Measurements from ENCODE around the gene CDH23.

The CDH23 gene

GRCh38 chr10:71690094-71690720 is 293.5 kb downstream of the CDH23 start:
- H3K27ac ChIP-seq: no peak overlapping the region
- TF ChIP-seq ZFX (IDR thresholded peaks at IDR 0.05; ENCODE audit: borderline replicate concordance): no peak
- TF ChIP-seq CTCF (IDR thresholded peaks at IDR 0.05): no peak

DNA sequence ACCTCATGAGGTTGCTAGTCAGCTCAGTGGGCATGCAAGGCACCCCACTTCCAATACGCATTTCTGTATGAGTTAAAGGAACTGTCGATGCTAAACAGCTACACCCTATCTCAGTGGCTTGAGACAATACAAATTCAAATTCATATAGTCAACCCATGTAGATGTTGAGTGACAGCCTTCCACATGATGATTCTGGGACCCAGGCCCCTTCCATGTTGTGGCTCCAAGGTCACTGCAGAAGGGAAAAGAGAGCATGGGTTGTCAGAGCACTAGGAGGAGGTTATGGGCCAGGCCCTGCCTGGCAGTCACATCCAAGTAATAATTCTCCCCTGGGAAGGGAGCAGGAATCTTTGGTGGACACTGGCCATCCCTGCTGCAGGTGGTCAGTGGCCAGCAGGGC is 294.7 kb downstream of the CDH23 start:
- TF ChIP-seq ZFX (IDR thresholded peaks at IDR 0.05; ENCODE audit: borderline replicate concordance): no peak
- no peak for TF ChIP-seq CTCF (IDR thresholded peaks at IDR 0.05)
- H3K27ac ChIP-seq: no peak overlapping the region

- TF ChIP-seq ZFX (IDR thresholded peaks at IDR 0.05; ENCODE audit: borderline replicate concordance) (no peak), CTCF (IDR thresholded peaks at IDR 0.05) (no peak)
- no peak overlapping the region for H3K27ac ChIP-seq
Measured at GRCh38 chr10:71692598-71693306, 296.0 kb downstream of the CDH23 start.

- no peak for TF ChIP-seq ZFX (IDR thresholded peaks at IDR 0.05; ENCODE audit: borderline replicate concordance)
- TF ChIP-seq CTCF (IDR thresholded peaks at IDR 0.05): no peak
- H3K27ac ChIP-seq: no peak overlapping the region
Measured at GRCh38 chr10:71693377-71693776, 296.7 kb downstream of the CDH23 start.

DNA sequence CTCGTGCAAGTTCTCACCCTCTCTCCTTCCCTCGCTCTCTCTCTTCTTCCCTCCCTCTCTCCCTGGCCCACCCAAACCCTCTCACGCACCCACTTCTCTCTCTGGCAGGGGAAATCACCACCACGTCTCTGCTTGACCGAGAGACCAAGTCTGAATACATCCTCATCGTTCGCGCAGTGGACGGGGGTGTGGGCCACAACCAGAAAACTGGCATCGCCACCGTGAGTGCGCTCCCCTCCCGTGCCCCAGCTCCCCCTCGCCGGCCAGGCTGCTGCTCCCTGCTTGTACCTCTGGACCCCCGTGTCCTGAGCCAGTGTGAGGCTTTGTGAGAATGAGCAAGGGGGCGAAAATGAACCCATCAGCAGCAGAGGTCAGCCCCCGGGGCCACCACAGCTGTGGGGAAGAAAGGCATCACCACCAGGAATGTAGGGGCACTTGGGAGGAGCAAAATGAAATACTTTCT is 297.4 kb downstream of the CDH23 start:
- TF ChIP-seq CTCF (IDR thresholded peaks at IDR 0.05) (no peak), ZFX (IDR thresholded peaks at IDR 0.05; ENCODE audit: borderline replicate concordance) (no peak)
- H3K27ac ChIP-seq: no peak overlapping the region

DNA sequence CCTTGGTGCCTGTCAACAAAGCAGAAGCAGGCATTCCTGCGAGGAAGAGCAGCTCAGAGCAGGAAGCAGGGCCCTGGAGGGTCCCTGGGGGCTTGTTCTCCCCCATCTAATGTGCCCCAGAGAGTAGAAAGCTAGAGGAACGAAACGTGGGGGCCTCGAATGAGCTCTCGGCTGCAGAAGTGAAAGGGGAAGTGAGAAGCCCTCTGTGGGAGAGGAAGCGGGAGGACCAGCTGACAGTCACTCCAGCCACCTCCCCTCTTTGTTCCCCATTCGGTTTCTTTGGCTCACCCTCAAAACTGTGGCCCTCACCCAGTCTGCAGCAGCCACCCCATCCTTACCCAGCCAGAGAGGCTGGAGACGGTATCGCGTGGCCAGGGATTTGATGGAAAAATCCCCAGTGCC is 297.8 kb downstream of the CDH23 start:
- H3K27ac ChIP-seq: no peak overlapping the region
- TF ChIP-seq ZFX (IDR thresholded peaks at IDR 0.05; ENCODE audit: borderline replicate concordance) (no peak), CTCF (IDR thresholded peaks at IDR 0.05) (no peak)

Data from 22Rv1 (cell line).